HG03139 (cell line): ENCODE data around the gene CSTB.

Source experiments
- ATAC-seq: cut with Tn5 transposase; IDR thresholded peaks from one replicate; pipeline ENCODE4 v1.9.1; 2021; ENCODE audit not compliant: unreplicated experiment

The CSTB gene

DNA sequence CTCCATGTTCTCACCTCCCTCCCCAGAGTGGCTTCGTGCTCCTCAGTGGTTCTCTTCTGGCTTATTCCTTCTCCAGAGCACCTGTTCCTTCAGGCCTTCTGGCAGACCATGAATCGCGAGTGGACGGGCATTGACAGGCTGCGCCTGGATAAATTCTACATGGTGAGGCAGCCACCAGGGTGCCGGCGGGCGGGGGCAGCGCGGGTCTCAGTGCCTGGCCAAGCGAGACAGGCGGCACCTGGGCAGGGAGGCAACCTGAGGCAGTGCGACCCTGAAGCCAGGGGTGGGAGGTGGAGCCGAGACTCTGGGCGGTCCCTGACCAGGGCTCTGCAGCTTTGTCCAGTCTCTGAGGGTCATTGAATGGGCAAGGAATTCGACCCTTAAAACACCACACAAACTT, 17.1 kb upstream of the CSTB start:
- no peak for ATAC-seq

DNA sequence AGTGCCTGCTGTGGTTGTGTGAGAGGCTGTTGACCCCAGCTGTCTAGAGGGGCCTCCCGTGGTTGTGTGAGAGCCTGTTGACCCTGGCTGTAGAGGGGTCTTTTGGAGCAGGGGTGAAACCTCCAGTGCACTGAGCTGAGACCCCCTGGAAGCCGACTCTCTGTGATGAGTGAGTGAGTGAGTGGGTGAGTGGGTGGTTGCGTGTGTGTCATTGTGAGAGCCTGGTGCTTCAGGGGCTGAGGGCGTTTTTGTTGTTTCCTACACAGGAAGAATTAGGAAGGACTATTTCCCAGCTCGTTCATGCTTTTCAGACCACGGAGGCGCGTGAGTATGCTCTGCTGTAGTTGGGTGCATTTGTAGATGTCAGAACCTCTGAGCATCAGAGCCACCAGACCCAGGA, 16.3 kb upstream of the CSTB start:
- no peak for ATAC-seq

DNA sequence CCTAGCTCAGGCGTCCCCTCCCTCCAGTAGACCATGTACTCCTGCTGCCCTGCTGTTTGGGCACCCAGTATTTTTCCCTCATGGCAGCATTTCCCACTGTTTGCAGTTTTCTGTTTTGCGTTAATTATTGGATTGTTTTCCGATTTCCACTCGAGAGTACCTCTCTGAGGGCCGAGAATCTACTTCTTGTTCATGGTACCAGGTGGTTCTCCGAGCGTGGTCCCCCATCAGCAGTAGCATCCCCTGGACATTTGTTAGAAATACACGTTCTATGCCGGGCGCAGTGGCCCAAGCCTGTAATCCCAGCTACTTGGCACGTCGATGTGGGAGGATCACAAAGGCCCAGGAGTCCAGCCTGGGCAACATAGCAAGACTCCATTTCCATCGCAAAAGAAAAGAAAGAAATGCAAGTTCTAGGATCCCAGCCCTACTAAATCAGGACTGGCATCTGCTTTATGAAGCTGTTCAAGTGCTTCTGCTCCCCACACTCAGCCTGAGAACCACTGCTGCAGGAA, 14.0 kb upstream of the CSTB start:
- ATAC-seq = no peak

DNA sequence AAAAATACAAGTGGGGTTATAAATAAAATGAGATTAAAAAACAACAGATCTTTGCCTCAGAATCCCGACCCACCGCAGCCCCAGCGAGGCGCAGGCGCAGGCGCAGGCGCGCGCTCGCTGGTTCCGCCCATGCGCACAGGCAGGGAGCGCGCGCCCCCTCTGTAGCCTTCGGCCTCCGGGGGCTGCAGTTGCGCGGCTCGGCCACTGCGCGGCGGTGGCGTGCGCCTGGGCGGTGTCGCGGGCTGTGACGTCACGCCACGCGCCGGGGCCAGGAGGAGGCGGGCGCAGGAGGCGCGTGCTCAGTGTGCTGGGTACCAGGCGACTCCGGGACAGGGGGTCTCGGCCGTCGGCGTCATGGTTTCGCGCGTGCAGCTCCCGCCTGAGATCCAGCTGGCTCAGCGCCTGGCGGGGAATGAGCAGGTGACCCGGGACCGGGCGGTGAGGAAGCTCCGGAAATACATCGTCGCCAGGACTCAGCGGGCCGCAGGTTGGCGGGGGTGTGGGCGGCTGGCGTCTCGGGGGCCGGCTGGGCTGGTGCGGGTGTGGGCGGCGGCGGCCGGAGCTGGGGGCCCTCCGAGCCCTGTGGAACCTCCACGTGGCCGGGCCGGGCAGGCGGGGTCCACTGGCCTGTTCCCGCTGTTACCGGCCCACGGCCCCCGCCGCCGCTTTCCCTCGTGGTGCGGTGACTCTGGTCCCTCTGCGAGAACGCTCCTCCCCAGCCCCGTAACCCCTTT, 13.3 kb upstream of the CSTB start, which contains the start of gene RRP1:
Gene RRP1 (plus strand): TSS at position 302 of the 734 bp plus-strand sequence. CDS start 53 bp downstream, at position 355.
- peak; percentile 80 for ATAC-seq

DNA sequence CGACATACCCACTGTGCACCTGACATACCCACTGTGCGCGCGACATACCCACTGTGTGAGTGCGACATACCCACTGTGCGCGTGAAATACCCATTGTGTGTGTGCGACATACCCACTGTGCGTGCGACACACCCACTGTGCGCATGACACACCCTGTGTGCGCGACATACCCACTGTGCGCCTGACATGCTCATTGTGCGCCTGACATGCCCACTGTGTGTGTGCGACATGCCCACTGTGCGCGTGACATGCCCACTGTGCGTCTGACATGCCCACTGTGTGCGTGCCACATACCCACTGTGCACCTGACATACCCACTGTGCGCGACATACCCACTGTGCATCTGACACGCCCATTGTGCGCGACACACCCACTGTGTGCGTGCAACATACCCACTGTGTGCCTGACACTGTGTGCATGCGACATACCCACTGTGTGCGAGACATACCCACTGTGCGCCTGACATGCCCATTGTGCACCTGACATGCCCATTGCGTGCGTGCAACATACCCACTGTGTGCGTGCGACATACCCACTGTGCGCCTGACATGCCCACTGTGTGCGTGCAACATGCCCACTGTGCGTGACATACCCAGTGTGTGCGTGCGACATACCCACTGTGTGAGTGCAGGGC, 10.8 kb upstream of the CSTB start:
- ATAC-seq = no peak

DNA sequence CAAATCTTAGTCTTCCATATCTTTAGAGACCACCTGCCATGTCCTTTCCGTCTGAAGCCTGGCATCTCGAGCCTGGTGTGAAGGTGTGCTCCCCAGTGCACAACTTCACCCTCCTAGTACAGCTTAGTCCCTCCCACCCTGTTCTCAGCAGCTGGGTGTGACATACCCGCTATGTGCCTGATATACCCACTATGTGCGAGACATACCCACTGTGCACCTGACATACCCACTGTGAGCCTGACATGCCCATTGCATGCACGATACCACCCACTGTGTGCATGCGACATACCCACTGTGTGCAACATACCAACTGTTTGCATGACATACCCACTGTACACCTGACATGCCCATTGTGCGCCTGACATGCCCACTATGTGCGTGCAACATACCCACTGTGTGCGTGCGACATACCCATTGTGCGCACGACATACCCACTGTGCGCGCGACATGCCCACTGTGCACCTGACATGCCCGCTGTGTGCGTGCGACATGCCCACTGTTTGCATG, 10.2 kb upstream of the CSTB start:
- no peak for ATAC-seq

DNA sequence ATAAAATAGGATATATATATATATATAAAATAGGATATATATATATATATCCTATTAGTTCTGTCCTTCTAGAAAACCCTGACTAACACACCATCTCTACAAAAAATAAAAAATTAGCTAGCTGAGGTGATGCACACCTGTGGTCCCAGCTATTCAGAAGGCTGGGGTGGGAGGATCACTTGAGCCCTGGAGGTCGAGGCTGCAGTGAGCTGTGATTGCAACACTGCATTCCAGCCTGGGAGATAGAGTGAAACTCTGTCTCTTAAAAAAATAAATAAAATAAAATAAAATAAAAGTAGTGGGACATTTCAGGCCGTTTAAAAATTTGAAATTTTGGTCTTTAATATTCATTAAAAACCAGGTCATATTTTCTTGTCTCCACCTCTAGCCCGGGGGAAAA, 9.0 kb upstream of the CSTB start:
- ATAC-seq = no peak

DNA sequence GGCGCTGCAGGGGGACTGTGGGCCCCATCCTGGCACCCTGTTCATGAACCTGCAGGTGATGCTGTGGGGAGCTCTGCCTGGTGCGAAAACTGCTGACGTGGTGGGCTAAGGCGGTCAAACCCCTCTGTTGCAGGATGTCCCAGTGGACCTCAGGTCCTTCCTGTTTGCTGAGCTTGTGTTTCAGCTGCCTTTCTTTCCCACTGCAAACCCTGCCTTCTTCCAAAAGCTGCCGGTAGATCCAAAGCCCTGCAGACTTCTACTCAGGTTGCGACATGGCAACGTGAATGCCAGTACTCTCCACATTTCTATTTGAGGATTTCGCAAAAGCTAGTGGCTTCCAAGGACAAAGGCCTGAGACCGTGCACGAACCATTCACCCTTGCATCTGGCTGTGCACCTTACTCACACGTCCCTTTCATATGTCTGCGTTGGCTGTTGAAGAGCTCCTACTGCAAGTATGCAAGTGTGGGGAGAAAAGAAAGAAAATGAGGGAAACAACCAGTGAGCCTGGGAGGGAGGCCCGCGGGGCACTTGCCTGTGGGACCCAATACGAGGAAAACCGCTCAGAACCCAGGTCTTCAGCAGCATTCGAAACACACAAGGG, 7.1 kb upstream of the CSTB start:
- ATAC-seq = no peak

DNA sequence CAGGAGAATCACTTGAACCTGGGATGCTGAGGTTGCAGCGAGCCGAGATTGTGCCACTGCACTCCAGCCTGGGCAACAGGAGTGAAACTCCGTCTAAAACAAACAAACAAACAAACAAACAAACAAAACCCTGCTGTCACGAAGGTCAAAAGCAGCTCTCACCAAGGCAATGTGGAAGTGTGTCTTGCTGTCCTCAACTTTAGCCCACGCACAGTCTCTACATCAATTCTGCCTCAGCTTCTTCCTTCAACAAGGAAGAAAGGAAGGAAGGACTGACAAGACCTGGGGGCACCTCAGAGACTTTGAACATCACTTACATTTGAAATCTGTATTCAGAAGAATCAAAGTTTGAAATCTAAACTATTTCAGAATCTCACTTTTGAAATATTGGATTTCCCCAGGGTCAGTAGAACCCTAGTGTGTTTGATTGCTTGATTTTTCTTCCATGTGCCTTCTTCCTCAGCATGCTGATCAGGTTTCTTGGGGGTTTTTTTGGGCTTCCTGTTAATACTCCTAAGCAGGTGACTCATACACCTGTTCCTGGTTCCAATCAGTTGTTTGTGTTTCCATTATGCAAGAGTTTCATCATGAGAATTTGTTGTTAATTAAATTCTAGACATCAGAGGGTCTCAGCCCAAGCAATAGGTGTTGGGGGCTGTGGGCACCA, 6.5 kb upstream of the CSTB start:
- no peak for ATAC-seq

DNA sequence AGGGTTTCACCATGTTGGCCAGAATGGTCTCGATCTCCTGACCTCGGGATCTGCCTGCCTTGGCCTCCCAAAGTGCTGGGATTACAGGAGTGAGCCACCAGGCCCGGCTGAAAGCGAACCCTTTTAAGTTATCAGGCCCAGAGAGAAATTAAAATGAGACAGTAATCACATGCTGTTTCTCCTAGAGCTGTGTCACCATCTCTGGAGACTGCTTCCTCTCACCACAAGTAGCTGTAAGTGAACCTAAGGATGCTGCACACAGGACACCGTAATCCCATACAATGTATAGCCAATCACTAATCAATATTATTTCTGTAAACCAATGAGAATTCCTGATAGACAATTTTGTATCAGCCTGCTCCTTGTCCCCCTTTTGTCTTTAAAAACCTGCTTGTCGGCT, 5.7 kb upstream of the CSTB start:
- ATAC-seq = no peak

DNA sequence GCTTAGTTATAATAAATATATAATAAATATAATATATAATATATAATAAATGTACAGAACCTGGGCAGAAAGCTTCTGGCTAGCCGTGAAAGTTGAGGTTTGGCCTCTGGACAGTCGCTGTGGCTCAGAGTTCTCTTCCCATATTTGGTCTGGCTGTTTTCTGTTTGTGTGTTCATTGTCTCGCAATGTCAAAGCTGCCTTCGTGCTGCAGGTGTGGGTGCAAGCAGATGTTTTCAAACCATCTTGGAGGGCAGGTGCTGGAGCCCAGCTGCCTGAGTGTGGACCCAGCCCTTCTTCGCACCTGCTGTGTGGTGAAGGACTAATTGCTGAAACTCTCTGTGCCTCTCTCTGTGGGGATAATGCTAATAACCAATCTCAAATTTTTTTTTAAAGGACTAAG, 3.6 kb upstream of the CSTB start:
- no peak for ATAC-seq

DNA sequence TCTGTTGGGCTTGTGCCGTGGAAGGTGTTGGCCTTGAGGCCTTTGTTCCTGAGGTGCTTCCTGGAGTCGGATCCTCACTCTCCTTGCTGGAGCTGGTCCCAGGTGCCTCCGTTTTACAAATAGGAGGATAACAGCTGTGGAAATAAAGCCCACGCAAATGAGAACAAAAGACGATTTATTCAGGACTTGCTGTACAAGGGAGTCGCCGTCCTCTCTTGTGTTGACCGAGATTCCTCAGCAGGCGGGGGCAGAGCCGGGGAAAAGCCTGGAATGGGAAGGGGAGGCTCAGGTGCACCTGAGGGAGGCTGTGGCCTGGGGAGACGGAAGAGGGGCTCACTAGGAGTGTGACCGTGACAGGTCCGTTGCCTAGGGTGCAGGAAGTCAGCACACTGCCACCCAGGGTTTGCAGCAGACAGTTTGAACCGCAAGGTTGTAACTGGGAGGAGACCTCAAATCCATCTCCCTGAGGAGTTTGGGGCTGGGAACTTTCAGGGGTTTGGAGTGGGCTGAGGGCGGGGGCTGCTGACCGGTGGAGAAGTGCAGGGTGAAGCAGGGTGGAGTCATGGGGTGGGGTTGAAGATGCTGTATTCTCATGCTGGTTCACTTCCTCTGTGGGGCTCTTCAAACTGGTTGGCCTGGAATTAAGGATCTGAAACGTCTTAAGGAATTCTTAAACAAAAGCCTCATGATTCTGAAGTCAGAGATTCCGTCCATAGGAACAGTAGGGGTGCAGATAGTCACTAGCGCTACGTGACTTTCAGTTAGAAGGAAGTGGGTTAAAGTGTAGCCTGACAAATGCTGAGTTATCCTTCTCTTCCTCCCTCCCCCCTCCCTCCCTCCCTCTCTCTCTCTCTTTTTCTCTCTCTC, 2.6 kb upstream of the CSTB start:
- no peak for ATAC-seq

DNA sequence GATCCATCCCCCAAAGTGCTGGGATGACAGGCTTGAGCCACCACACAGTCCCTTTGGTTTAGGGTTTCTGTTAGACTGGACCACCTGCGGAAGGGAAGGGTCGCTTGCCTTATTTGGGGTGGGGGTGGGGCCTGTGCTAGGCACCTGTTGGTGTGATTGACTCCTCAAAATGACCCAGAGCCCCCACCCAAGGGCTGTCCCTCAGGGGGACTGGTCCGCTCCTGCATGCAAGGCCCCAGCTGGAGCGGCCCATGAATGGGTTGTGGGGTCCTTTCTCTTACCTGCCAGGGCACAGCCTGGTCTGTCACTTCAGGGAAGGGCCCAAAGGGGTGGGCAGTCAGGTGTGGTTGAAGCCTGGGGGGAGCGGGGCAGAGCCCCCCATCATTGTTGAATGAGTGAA, 1.8 kb upstream of the CSTB start:
- ATAC-seq = no peak

DNA sequence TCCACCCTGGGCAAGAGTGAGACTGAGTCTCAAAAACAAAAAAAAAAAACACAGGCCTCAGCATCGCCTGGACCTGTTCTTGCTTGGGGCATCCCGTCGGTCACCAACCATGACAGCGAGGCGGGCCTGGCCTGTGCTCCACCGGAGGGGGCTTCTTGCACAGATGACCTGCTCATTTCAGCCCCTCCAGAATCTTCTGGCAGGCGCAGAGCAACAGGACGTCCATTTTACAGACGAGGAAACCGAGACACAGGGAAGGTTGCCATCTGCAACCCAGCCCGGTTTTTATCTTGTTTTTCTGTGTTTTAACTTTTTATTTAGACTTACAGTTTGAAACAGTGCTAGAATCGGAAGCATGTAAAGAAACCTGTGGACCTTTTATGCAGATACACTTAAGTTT, 918 bp downstream of the CSTB start:
- ATAC-seq = no peak

DNA sequence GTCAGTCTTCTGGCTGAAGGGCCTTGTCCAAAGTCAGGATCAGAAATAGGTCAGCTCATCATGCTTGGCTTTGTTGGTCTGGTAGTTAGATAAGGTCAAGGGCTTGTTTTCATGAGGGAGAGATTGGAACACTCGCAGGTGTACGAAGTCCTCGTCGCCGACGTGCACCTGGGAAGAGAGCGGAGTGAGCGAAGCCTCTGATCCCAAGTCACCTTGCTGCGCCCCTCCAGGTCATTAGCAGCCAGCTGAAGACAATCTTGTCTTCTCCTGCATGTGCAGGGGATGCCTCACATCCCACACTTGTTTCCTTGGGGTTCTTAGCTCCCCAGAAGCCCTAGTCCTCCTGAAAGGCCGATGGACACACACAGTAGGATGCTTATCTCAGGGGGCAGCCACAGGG, 1.9 kb downstream of the CSTB start:
- no peak for ATAC-seq

DNA sequence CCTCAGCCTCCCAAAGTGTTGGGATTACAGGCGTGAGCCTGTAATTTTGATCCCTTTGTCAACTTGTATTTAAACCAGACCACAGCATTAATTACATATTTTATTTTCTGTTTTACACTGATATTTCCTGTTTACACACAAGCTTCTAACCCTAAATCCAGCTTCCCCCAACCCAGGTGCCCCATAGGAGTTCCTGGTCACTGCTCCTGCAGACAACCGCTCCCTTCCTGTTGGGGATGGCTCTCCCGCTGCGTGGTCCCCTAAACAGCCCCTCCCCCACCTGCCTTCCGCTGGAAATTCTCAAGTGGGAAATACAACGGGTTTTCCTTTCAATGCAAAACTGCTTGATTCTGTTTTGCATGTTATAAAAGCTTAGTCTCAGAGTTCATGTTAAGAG, 3.7 kb downstream of the CSTB start:
- no peak for ATAC-seq

DNA sequence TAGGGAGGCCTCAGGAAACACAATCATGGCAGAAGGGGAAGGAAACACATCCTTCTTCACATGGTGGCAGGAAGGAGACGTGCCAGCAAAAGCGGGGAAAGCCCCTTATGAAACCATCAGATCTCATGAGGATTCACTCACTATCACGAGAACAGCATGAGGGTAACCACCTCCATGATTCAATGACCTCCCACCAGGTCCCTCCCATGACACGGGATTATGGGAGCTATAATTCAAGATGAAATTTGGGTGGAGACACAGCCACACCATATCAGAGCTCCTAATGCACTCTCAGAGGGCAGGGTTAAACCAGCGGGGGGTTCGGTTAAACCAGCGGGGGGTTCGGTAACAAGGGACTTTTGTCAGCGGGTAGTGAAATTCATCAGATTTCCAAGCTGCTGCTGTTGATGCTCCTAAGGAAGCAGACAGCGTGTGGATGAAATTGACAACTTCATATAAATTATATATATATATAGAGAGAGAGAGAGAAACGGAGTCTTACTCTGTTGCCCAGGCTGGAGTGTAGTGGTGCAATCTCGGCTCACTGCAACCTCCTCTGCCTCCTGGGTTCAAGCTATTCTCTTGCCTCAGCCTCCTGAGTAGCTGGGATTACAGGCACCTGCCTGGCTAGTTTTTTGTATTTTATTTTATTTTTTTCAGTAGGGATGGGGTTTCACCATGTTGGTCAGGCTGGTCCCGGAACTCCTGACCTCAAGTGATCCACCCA, 4.2 kb downstream of the CSTB start:
- ATAC-seq = no peak

DNA sequence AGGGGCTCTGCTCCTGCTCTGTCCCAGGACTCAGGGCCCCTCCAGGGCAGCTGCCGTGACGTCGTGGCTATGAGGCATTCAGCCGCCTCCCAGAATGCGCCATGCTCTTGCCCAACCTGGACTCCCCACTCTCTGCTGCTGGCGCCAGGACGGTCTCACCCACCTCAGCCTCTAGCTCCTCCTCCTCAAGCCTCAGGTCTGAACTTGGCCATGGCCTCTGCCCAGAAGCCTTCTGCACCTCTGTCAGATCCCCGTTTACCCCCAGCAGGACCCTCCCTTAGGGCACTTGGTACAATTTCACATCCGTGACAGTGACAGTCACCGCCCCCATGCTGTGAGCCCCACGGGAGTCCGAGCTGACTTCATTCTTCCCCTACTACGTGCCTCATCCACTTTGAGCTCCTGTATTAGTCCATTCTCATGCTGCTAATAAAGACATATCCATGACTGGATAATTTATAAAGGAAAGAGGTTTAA, 4.9 kb downstream of the CSTB start:
- no peak for ATAC-seq

DNA sequence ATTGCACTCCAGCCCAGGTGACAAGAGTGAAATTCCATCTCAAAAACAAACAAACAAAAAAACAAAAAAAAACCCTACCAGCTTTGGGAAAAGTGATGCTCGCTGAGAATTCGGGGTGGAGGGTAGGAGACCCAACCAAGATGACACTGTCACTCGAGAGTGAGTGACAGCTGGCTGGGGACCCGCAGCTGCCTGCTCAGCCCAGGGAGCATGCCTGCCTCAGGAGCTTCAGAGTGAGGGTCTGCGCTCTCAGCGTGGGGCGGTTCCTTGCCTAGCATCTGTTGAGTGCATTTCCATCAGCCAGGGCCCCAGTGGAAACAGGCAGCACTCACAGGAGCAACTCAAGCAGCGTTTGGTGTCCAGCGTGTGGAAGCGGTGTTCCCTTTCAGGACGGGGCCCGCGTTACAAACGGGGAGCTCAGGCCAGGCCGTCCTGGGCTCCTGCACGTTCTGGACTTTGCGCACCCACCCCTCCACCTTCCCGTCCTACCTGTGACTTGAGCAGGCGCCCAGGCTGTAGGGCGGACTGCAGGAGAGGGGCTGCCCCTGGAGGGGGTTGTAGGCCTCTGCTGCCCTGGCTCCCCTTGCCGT, 5.9 kb downstream of the CSTB start:
- ATAC-seq = no peak
